GM12892 (cell line): ENCODE measurements around the gene RAB30.

Source experiments
- DNase-seq: peaks from one replicate; pipeline ENCODE4 v3.0.0; 2011; ENCODE audit not compliant: insufficient read length
- FAIRE-seq: peaks from 2 replicates; lab custom pipeline; 2011; peaks lifted over from hg19 to GRCh38; lab: Jason Lieb, UNC
- POLR2A ChIP-seq: IDR thresholded peaks from 2 replicates; pipeline ENCODE4 v1.6.1; 2011; ENCODE audit warnings: low read depth, low read length, control low read depth
- POLR2AphosphoS5 ChIP-seq: IDR thresholded peaks from 2 replicates; pipeline ENCODE4 v1.6.1; 2011; ENCODE audit warnings: low read depth, low read length, control low read depth
- TAF1 ChIP-seq: IDR thresholded peaks from 2 replicates; pipeline ENCODE4 v1.6.1; 2011; ENCODE audit warnings: low read depth, mild to moderate bottlenecking, control low read depth, low read length, borderline replicate concordance

Gene RAB30

DNA sequence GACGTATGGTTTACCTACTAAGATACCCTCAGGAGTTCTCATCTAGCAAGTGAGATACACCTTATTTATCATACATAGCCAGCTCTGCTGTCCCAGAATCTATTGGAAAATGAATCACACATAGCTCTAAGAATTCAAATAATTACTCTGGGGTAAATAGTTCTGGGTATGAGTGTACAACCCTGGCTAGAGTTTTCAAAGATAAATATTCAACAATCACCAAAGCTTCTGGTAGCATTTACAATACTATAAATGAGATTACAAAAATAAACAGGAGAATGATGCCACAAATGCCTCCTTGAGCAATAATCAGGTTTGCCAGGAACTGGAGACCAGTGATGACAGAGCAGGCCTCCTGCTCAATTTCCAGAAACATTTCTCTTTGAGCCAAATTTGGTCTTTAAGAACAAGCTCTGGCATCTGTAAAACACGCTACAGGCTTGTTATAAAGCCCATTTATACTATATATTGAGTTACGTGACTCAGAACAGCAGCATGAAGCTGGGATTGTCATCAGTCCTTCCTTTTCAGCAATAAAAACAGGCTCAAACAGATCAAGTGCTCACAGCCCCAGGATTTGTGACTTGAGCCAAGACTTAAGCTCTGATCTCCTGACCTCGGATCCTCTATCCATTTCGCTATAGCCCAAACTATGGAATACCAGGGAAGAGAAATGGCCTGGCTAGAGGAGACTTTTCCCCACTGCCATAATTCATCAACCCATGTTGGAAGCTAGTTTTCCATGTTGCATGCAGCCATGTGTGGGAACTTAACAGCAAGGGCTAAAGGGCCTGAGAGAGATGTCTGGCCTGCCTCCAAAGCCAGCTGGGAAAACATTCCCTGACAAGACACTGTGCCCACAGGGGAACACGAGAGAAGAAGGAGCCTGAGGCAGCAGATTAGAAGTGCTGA is 19.7 kb downstream of the RAB30 start:
- DNase-seq (no peak), FAIRE-seq (no peak)
- TF ChIP-seq TAF1 (no peak), POLR2AphosphoS5 (no peak), POLR2A (no peak)

GRCh38 chr11:83047515-83048225 is 24.0 kb downstream of the RAB30 start:
- FAIRE-seq (no peak), DNase-seq (no peak)
- TF ChIP-seq POLR2AphosphoS5 (no peak), TAF1 (no peak), POLR2A (no peak)

DNA sequence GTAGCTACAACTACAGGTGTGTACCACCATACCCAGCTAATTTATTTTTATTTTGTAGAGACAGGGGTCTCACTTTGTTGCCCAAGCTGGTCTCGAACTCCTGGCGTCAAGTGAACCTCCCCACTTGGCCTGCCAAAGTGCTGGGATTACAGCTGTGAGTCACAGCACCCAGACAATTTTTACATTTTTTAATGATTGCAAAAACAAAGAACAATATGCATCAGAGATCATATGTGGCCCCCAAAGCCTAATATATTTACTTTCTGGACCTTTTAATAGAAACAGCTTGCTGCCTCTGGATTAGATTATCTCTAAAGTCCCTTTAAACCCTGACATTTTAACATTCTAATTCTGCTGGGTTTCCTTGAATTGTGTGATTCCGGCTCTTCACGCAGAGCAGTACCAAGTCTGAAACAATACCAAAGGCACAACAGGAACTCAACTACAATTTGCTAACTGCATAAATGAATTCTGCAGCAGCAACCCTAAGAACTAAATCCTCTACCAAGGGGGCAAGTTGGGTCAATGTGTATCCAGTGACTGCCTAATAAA is 25.0 kb downstream of the RAB30 start:
- FAIRE-seq = no peak
- TF ChIP-seq TAF1 (no peak), POLR2A (no peak), POLR2AphosphoS5 (no peak)
- no peak for DNase-seq

DNA sequence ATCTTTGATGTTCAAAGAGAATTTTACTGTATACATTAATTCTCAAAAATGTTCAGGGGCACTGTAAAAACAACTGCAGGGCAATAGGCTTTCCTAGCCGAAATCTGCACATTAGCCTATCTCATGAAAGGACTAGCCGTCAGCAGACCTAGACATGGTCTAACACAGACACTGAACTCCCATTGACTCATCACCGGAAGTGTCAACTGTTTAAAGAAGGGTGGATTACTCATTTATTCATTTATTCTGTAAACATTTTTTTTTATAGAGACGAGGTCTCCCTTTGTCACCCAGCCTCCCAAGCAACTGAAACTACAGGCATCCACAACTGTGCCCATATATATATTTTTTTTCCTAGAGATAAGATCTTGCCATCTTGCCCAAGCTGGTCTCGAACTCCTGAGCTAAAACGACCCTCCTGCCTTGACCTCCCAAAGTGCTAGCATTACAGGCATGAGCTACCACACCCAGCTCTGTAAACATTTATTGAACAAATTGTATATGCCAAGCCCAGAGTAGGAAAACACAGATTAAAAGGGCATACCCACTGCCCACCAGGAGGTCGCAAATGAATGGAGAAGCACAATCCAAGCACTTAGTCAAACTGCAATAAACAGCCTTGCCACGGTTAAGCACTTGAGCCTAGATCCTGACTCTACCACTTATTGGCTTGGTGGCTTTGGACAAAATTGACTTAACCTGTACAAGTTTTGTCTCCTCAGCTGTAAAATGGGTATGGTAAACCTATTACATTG is 26.6 kb downstream of the RAB30 start:
- no peak for DNase-seq

DNA sequence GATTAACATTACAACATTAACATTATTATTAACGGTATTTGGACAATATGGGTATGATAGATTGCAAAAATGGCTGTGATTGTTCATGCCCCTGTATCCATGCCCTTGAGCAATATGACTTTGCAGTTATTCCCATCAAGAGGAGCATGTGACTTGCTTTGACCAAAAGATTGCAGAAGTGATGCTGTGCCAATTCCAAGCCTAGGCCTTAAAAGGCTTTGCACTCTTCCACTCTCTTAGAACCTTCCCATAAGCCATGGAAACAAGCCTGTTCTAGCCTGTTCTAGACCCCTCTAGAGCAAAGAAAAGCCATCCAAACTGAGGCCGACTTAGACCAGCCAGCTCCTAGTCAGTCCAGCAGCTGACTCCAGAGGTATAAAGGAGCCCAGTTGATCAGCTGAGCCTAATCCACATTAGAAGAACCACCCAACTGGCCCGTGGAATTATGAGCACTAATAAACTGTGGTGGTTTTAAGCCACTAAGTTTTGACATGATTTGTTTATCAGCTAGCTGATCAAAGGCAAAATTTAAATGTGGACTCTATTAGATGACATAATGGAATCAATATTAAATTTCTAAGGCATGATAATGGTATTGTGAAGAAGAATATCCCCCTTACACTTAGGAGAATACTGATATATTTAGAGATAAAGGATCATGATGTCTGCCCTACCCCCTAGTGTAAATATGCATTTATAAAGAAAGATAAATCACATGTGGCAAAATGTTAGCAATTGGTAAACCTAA is 28.6 kb downstream of the RAB30 start:
- no peak for FAIRE-seq

More for the DNA sequence above, 26.6 kb downstream of the RAB30 start:
- TF ChIP-seq TAF1 = no peak
- TF ChIP-seq POLR2A = no peak
- TF ChIP-seq POLR2AphosphoS5 = no peak
- peak; percentile 87 for FAIRE-seq

DNA sequence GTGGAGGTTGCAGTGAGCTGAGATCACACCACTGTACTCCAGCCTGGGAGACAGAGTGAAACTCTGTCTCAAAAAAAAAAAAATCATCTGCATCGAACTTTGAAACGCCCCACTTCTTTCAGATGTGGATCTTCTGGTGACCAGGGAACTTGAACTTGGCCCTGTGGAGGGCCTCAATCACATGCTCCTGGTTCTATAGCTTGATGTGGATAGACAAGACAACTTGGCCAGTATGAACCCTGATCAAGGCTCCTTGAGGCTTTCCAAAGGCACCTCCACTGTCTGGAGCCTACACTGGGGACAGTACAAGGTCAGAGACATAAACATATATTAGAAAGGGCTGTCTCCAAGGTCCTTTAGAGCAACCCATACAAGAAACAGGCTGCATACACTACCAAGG is 30.6 kb downstream of the RAB30 start:
- TF ChIP-seq POLR2AphosphoS5 (no peak), TAF1 (no peak), POLR2A (no peak)
- FAIRE-seq (no peak), DNase-seq (no peak)

More for the DNA sequence above, 28.6 kb downstream of the RAB30 start:
- no peak for TF ChIP-seq TAF1
- TF ChIP-seq POLR2AphosphoS5 = no peak
- TF ChIP-seq POLR2A = no peak
- DNase-seq = no peak

GRCh38 chr11:83039566-83039965 is 32.1 kb downstream of the RAB30 start:
- FAIRE-seq (no peak), DNase-seq (no peak)
- TF ChIP-seq POLR2AphosphoS5 (no peak), POLR2A (no peak), TAF1 (no peak)

DNA sequence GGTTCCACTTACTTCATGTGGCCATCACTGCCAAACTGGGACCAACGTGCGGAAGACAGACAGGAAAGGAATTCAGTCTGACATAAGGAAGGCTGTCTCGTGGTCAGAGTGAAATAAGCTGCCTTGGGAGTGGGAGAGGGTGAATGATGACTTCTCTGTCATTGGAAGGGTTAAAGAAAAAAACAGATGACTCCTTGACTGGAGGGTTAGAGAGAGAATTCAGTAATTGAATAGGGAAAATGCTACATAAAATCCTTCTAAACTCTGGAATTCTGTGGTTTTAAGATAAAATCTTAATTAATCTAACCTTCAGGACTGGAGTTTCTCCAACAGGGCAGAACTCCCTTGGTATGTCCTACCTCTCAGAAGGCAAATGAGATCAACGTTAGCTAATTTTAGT is 33.8 kb downstream of the RAB30 start:
- TF ChIP-seq TAF1 (no peak), POLR2AphosphoS5 (no peak), POLR2A (no peak)
- FAIRE-seq (no peak), DNase-seq (no peak)

GRCh38 chr11:83036701-83037100 is 35.0 kb downstream of the RAB30 start:
- TF ChIP-seq POLR2AphosphoS5 (no peak), TAF1 (no peak), POLR2A (no peak)
- FAIRE-seq (no peak), DNase-seq (no peak)
